Measurements from ENCODE around the gene RAP1GAP2.

- no peak for TF ChIP-seq CTCF (IDR thresholded peaks at IDR 0.05; ENCODE audit: insufficient read depth, low read depth, low read length)
- TF ChIP-seq EZH2 (IDR thresholded peaks at IDR 0.05; ENCODE audit: insufficient read depth, low read length): no peak
These were observed 92.1 kb downstream of the RAP1GAP2 start for GRCh38 chr17:2888326-2888725.
